Activated T-cell treated with anti-CD3 and anti-CD28 coated beads, Interleukin-2, amount 50 U/mL, for 24 hours (primary cell): ENCODE data around the gene ACTL6B.
A peak's percentile ranks its signal among the peaks of the same experiment; 100 is the strongest.
"Not testable (repeated sequence)": the region's sequence is repeated elsewhere in the genome, so short reads cannot be mapped to it uniquely, and the experiment has no call there.

Source experiments
- DNase-seq: peaks from one replicate; pipeline ENCODE4 v3.0.0-alpha.2; 2020
- H3K27ac Mint-ChIP-seq: 2 replicates; pipeline ENCODE4 v1.8.0; 2020; ENCODE audit warnings: mild to moderate bottlenecking, mixed read lengths
- H3K27me3 Mint-ChIP-seq: 2 replicates; pipeline ENCODE4 v1.8.0; 2020; ENCODE audit warnings: mixed read lengths
- H3K36me3 Mint-ChIP-seq: 2 replicates; pipeline ENCODE4 v1.8.0; 2020; ENCODE audit warnings: low read depth, mixed read lengths
- H3K4me1 Mint-ChIP-seq: 2 replicates; pipeline ENCODE4 v1.8.0; 2020; ENCODE audit warnings: low read depth, mixed read lengths
- H3K4me3 Mint-ChIP-seq: 2 replicates; pipeline ENCODE4 v1.8.0; 2020; ENCODE audit warnings: mild to moderate bottlenecking, moderate library complexity, mixed read lengths
- H3K9me3 Mint-ChIP-seq: 2 replicates; pipeline ENCODE4 v1.8.0; 2020; ENCODE audit warnings: mixed read lengths

The ACTL6B gene

GRCh38 chr7:100655908-100656674, at the start of gene ACTL6B:
TSS of gene ACTL6B (minus strand) at chr7:100656448. CDS start at chr7:100656354, 94 bp downstream.
- H3K9me3 Mint-ChIP-seq = no peaks in the 10 kb centered on the region
- H3K36me3 Mint-ChIP-seq = no peaks in the 10 kb centered on the region
- DNase-seq = peak; percentile 74
- H3K4me3 Mint-ChIP-seq = no peak within 1 kb of the TSS
- peaks cover 3% of the 10 kb centered on the region for H3K4me1 Mint-ChIP-seq
- H3K27ac Mint-ChIP-seq = no peak within 1 kb of the TSS
- peaks cover 54% of the 10 kb centered on the region for H3K27me3 Mint-ChIP-seq

DNA sequence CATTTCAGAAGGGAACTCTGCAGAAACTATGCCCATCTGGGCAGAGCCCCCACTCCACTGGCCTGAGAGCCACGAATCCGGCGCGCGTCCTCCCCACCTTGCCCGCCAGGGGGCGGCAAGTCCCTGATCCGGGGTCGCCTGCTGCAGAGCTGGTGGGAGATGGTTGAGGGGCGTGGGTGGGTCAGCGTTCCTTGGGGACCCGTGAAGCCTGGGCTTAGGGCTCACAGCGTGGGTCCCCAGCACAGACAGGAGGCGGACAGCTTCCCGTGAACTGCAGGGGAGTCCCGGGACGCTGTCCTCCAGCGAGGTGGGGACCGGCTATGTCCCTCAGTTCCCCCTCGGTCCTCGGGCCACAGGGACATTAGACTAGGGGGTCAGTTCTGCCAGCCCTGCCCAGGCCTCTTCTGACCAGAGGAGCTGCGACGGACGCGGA, 49.1 kb upstream of the ACTL6B start:
- Mint-ChIP-seq H3K4me3 (peak overlapping the region; percentile 95), H3K27ac (peak overlapping the region; percentile 97), H3K27me3 (no peaks in the 10 kb centered on the region), H3K9me3 (no peaks in the 10 kb centered on the region), H3K4me1 (peaks cover 20% of the 10 kb centered on the region), H3K36me3 (peaks cover 32% of the 10 kb centered on the region)
- DNase-seq = peak; percentile 90

DNA sequence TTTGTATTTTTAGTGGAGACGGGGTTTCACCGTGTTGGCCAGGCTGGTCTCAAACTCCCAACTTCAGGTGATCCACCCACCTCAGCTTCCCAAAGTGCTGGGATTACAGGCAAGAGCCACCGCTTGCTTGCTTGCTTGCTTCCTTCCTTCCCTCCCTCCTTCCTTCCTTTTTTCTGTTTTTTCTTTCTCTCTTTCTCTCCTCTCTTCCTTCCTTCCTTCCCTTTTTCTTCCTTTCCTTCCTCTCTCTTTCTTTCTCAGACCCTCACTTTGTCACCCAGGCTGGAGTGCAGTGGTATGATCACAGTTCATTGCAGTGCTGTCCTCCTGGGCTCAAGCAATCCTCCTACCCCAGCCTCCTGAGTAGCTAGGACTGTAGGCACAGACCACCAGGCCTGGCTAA, 44.8 kb upstream of the ACTL6B start:
- H3K27me3 Mint-ChIP-seq, H3K36me3 Mint-ChIP-seq, H3K4me3 Mint-ChIP-seq, H3K27ac Mint-ChIP-seq, H3K4me1 Mint-ChIP-seq, H3K9me3 Mint-ChIP-seq, DNase-seq: not testable (repeated sequence)

DNA sequence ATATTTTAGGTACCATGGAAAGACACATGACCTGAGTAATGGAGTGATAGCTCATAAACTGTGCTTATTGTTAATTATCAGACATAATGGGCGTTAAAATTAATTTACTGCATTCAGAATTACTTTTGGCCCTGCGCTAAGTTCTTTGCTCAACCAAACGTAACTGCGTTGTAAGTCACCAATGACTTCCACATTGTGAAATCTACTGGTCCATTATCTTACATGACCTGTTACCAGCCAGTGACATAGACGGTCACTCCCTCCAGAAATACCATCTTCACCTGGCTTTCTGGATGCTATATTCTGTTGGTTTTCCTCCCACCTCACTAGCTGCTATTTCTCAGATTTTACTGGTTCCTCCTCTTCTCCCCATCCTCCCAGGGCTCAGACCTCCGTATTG, 42.8 kb upstream of the ACTL6B start:
- Mint-ChIP-seq H3K27ac (no peak overlapping the region), H3K36me3 (no peaks in the 10 kb centered on the region), H3K9me3 (no peaks in the 10 kb centered on the region), H3K4me1 (peaks cover 15% of the 10 kb centered on the region), H3K4me3 (no peak overlapping the region), H3K27me3 (peaks cover 4% of the 10 kb centered on the region)
- DNase-seq = no peak

- Mint-ChIP-seq H3K4me1 (peaks cover 35% of the 10 kb centered on the region), H3K4me3 (no peak overlapping the region)
These were observed 39.9 kb upstream of the ACTL6B start for GRCh38 chr7:100696123-100696521.

DNA sequence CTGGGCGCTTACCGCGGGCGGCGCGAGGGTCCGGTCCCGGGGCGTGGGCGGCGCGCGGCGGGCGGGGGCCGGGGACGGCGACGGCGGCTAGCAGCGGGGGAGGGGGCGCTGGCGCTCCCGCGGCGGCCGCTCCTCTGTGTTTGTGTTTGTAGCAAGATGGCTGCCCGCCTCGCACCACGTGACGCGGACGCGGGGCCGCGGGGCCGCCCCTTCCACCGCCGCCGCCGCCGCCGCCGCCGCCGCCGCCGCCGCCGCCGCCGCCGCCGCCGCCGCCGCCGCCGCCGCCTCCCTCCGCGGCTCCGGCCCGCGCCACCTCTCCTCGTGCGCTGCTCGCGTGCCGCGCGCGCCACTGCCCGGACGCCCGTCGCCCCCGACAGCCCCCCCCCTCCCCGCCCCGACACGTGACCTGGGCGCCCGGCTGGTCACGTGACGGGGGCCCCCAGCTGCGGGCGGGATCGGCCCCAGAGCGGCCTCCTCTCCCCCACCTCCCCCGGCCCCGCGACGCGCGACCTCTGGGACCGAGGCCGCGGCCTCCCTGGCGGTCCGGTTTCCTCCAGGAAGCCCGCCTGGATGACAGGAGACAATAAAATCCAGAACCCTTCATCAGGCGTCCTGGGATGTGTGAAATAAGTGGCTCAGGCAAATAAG, 38.0 kb upstream of the ACTL6B start, which contains the start of gene GIGYF1:
TSS of gene GIGYF1 (minus strand) at position 153 of the 648 bp plus-strand sequence. CDS start 6,012 bp downstream, outside the sequence.
- H3K27ac Mint-ChIP-seq = peak within 1 kb of the TSS; percentile 92
- peaks cover 44% of the 10 kb centered on the region for H3K4me1 Mint-ChIP-seq
- no peaks in the 10 kb centered on the region for H3K9me3 Mint-ChIP-seq
- H3K36me3 Mint-ChIP-seq = peaks cover 28% of the 10 kb centered on the region
- H3K4me3 Mint-ChIP-seq = peak within 1 kb of the TSS; percentile 98
- H3K27me3 Mint-ChIP-seq = no peaks in the 10 kb centered on the region
- DNase-seq = peak; percentile 84

More at GRCh38 chr7:100696123-100696521, 39.9 kb upstream of the ACTL6B start:
- Mint-ChIP-seq H3K27me3 (peaks cover 4% of the 10 kb centered on the region), H3K9me3 (no peaks in the 10 kb centered on the region), H3K36me3 (peaks cover 19% of the 10 kb centered on the region), H3K27ac (no peak overlapping the region)
- DNase-seq = no peak

DNA sequence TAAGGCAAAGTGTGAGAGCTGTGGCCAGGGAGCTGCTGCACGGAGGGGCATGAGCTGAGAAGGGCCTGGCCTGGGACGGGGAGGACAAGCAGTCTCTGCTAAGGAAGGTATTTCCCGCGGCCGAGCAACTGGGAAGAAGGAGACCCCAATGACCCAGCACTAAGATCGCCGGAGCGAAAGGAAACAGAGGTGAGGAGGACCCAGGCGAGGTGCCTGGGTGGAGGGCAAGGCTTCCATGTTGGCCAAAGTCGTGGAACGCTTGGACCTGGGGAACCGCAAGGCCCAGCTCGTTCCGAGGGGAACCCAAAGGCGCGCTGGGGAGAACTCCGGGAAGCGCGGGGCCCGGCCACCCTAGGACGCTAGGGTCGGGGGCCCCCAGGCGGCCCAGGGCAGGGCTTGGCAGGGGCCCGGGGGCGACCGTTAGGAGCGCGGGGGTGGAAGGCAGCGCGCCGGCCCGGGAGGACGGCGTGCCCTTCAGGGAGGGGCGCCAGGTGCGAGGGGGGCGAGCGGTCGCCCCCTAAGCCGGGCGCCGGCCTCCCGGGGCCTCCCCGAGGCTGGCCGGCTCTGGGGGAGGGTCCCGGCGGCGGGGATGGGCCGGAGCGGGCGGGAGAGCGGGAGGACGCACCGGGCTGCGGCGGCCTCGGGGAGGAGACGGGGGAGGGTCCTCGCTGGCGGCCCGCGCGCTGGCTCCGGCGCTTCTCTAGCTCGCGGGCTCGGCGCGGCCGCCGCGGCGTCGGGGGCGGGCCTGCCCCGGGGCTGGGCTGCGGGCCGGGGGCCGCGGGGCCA, 37.3 kb upstream of the ACTL6B start:
- H3K9me3 Mint-ChIP-seq = no peaks in the 10 kb centered on the region
- H3K4me3 Mint-ChIP-seq = peak overlapping the region; percentile 98
- H3K27me3 Mint-ChIP-seq = no peaks in the 10 kb centered on the region
- peaks cover 35% of the 10 kb centered on the region for H3K36me3 Mint-ChIP-seq
- peak; percentile 49 for DNase-seq
- peaks cover 51% of the 10 kb centered on the region for H3K4me1 Mint-ChIP-seq
- H3K27ac Mint-ChIP-seq = peak overlapping the region; percentile 92

DNA sequence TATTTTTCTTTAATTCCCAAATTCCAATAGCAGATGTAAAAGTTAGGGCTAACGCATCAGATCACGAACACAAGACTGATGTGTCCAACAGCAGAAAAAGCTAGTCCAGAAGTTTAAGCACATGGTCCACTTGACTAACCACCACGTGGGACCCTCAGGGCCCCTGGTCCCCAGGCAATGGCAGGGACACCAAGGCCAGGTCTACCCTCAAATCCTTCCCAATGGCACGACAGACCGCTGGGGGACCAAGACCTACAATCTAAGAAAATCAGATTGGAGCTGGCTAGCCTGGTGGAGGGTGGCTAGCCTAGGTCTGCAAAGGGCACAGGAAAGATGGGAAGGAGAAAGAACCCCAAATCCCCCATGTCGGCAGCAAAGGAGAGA, 36.3 kb upstream of the ACTL6B start:
- no peaks in the 10 kb centered on the region for H3K9me3 Mint-ChIP-seq
- H3K4me1 Mint-ChIP-seq = peaks cover 58% of the 10 kb centered on the region
- H3K4me3 Mint-ChIP-seq = peak overlapping the region; percentile 98
- no peak for DNase-seq
- peak overlapping the region; percentile 92 for H3K27ac Mint-ChIP-seq
- H3K27me3 Mint-ChIP-seq = no peaks in the 10 kb centered on the region
- H3K36me3 Mint-ChIP-seq = peaks cover 45% of the 10 kb centered on the region

- Mint-ChIP-seq H3K4me1 (peaks cover 58% of the 10 kb centered on the region), H3K27me3 (no peaks in the 10 kb centered on the region), H3K4me3 (peak overlapping the region; percentile 98), H3K36me3 (peaks cover 49% of the 10 kb centered on the region), H3K27ac (peak overlapping the region; percentile 92), H3K9me3 (no peaks in the 10 kb centered on the region)
- DNase-seq = peak; percentile 88
These were observed 35.7 kb upstream of the ACTL6B start for GRCh38 chr7:100691676-100692577.

- Mint-ChIP-seq H3K36me3 (peaks cover 71% of the 10 kb centered on the region), H3K27ac (peak overlapping the region; percentile 48), H3K27me3 (no peaks in the 10 kb centered on the region), H3K4me1 (peaks cover 43% of the 10 kb centered on the region), H3K9me3 (no peaks in the 10 kb centered on the region), H3K4me3 (no peak overlapping the region)
- DNase-seq = no peak
These were observed 33.2 kb upstream of the ACTL6B start for GRCh38 chr7:100689230-100690135.

GRCh38 chr7:100688326-100688860, 32.1 kb upstream of the ACTL6B start:
- Mint-ChIP-seq H3K27ac (peak overlapping the region; percentile 48), H3K36me3 (peaks cover 77% of the 10 kb centered on the region), H3K9me3 (no peaks in the 10 kb centered on the region), H3K4me3 (no peak overlapping the region), H3K4me1 (peaks cover 43% of the 10 kb centered on the region), H3K27me3 (no peaks in the 10 kb centered on the region)
- DNase-seq = no peak

DNA sequence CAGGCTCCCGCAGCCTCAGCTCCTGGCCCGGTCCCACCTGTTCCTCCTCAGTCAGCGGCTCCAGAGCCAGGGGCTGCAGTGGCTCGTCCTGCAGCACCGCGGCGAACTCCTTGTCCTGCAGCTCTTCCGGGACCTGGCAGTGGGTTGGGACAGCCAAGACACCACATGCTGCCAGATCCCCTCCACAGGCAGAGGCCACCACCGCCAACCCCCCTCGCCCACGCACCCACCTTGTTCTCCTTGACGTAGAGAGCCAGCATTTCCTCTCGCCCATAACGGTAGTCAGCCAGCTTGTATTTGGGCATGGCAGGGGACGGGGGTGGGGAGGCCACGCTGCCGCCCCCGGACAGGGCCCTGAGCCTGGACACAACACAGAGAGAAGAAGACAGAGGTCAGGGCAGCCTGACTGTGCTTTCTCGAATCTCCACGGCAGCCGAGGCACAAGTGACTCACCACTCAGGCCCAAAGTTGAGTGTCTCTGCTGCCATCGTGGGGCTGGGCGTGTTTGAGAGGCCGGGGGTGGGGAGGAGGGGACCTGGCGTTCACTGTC, 31.6 kb upstream of the ACTL6B start:
- no peak for DNase-seq
- H3K4me3 Mint-ChIP-seq = no peak overlapping the region
- H3K9me3 Mint-ChIP-seq = no peaks in the 10 kb centered on the region
- peak overlapping the region; percentile 48 for H3K27ac Mint-ChIP-seq
- peaks cover 41% of the 10 kb centered on the region for H3K4me1 Mint-ChIP-seq
- H3K27me3 Mint-ChIP-seq = no peaks in the 10 kb centered on the region
- H3K36me3 Mint-ChIP-seq = peaks cover 74% of the 10 kb centered on the region
